Left lung (tissue), 10 donors: ENCODE results near the gene PGAM2. TPM values are rescaled to one million over a fixed set of nuclear protein-coding genes. Genes with fewer than 3 reads are reported as not detected.
"Not testable (repeated sequence)": the region's sequence is repeated elsewhere in the genome, so short reads cannot be mapped to it uniquely, and the experiment has no call there.

ENCODE experiments used
- ATAC-seq: fragments of 200-7000 bp; cut with Tn5 transposase; one replicate; pipeline ENCODE4 v1.9.1; 2020; ENCODE audit warnings: moderate library complexity
- DNase-seq, 4 donors: peaks; one replicate each; pipeline ENCODE4 v3.0.0-alpha.2; 2013 to 2020
- H3K27ac ChIP-seq, 2 donors: fragments of 200-600 bp; sonication (generic) in 1 of 2; one replicate each; pipeline versions ENCODE4 v1.5.0 to v1.8.0; 2020 to 2021
- H3K27me3 ChIP-seq, 2 donors: fragments of 200-600 bp; sonication (generic) in 1 of 2; one replicate each; pipeline versions ENCODE4 v1.5.0 to v1.8.0; 2020 to 2021
- H3K36me3 ChIP-seq, 2 donors: fragments of 200-600 bp; sonication (generic) in 1 of 2; one replicate each; pipeline versions ENCODE4 v1.5.0 to v1.8.0; 2020 to 2021
- H3K4me1 ChIP-seq, 2 donors: fragments of 200-600 bp; one replicate each; pipeline ENCODE4 v1.8.0; 2021
- H3K4me3 ChIP-seq, 2 donors: fragments of 200-600 bp; sonication (generic) in 1 of 2; one replicate each; pipeline versions ENCODE4 v1.5.0 to v1.8.0; 2020 to 2021; ENCODE audit warnings: mild to moderate bottlenecking in 1 of 2
- H3K9me3 ChIP-seq, 2 donors: fragments of 200-600 bp; sonication (generic) in 1 of 2; one replicate each; pipeline versions ENCODE4 v1.5.0 to v1.8.0; 2020 to 2021
- CTCF ChIP-seq, 2 donors: fragments of 200-600 bp; sonication (generic) in 1 of 2; IDR thresholded peaks; one replicate each; pipeline versions ENCODE4 v1.5.0 to v1.8.0; 2021; ENCODE audit warnings: antibody characterized with exemption in 2 of 2
- intact Hi-C, 2 donors: fragments of 100-400 bp; cut with DNase I; formaldehyde crosslinking; loops; one replicate each; pipeline versions ENCODE4 v1.11.2 to v1.14.2; 2022
- polyA plus RNA-seq, 6 donors: library from polyadenylated mRNA; unstranded; fragments of 120-200 nt; gene quantifications; one replicate each; pipeline ENCODE4 v1.2.1, GENCODE V29; 2013; ENCODE audit not compliant: insufficient read length in 6 of 6
- total RNA-seq, 2 donors: library from RNA; stranded (reverse); fragmentation: NEBNext Ultra II Directional; extraction: Animal tissue kit (Norgen Biotek cat#: 25700); gene quantifications; one replicate each; pipeline ENCODE4 v1.2.1, GENCODE V29; 2021
- donor health status: DM: no; HTN: yes; CAD: no.
- donor health status: DM: no; HTN: no; CAD: no.

The PGAM2 gene
- total and polyA plus RNA-seq, 8 donors = 0.24 to 0.79 (median 0.52) TPM; not detected in 2

GRCh38 chr7:44042221-44042620 is 23.1 kb downstream of the PGAM2 start:
- no peak for ATAC-seq
- H3K4me1 ChIP-seq = peaks cover 17 to 40% of the 10 kb centered on the region in 2 donors
- no peak overlapping the region for H3K27ac ChIP-seq
- no peaks in the 10 kb centered on the region for H3K9me3 ChIP-seq
- DNase-seq = no peak
- no peaks in the 10 kb centered on the region for H3K27me3 ChIP-seq
- no peak overlapping the region for H3K4me3 ChIP-seq
- no peak for TF ChIP-seq CTCF (IDR thresholded peaks at IDR 0.05)
- no peaks in the 10 kb centered on the region for H3K36me3 ChIP-seq
- intact Hi-C loops = no loop called here

GRCh38 chr7:44040493-44040891 is 24.9 kb downstream of the PGAM2 start:
- peaks cover 7 to 22% of the 10 kb centered on the region in 2 donors for H3K4me1 ChIP-seq
- H3K9me3 ChIP-seq, H3K27me3 ChIP-seq, intact Hi-C loops, H3K36me3 ChIP-seq: not testable (repeated sequence)
- H3K4me3 ChIP-seq = peak overlapping the region; percentile 22 to 41
- DNase-seq = peak in 1 of 4 donors; percentile 84
- peak overlapping the region in 1 of 2 donors; percentile 8 for H3K27ac ChIP-seq
- peak; percentile 31 for ATAC-seq

GRCh38 chr7:44039800-44040492 is 25.4 kb downstream of the PGAM2 start:
- ATAC-seq = peak; percentile 1

GRCh38 chr7:44038961-44039558 is 26.3 kb downstream of the PGAM2 start:
- ATAC-seq (peak; percentile 89), DNase-seq (peak; percentile 51 to 97 (median 86))
- H3K36me3 ChIP-seq, intact Hi-C loops, H3K27me3 ChIP-seq, H3K9me3 ChIP-seq: not testable (repeated sequence)
- peaks cover 5 to 17% of the 10 kb centered on the region in 2 donors for H3K4me1 ChIP-seq
- peak overlapping the region in 1 of 2 donors; percentile 70 for H3K27ac ChIP-seq
- peak overlapping the region in 1 of 2 donors; percentile 32 for H3K4me3 ChIP-seq

More at GRCh38 chr7:44039800-44040492, 25.4 kb downstream of the PGAM2 start:
- peak overlapping the region; percentile 22 to 41 for H3K4me3 ChIP-seq
- H3K27me3 ChIP-seq, H3K9me3 ChIP-seq, H3K36me3 ChIP-seq, intact Hi-C loops, DNase-seq: not testable (repeated sequence)
- peaks cover 5 to 18% of the 10 kb centered on the region in 2 donors for H3K4me1 ChIP-seq
- peak overlapping the region in 1 of 2 donors; percentile 8 for H3K27ac ChIP-seq

- intact Hi-C loops, ATAC-seq, H3K4me3 ChIP-seq, H3K9me3 ChIP-seq, H3K27me3 ChIP-seq, H3K36me3 ChIP-seq, DNase-seq, H3K27ac ChIP-seq: not testable (repeated sequence)
- H3K4me1 ChIP-seq = peaks cover 0 to 11% of the 10 kb centered on the region in 2 donors
Measured at GRCh38 chr7:44038553-44038952, 26.8 kb downstream of the PGAM2 start.

GRCh38 chr7:44037951-44038350 is 27.4 kb downstream of the PGAM2 start:
- intact Hi-C loops, H3K4me1 ChIP-seq: not testable (repeated sequence)

GRCh38 chr7:44036364-44036763 is 29.0 kb downstream of the PGAM2 start:
- H3K27ac ChIP-seq, H3K4me1 ChIP-seq, H3K36me3 ChIP-seq, H3K27me3 ChIP-seq, DNase-seq, intact Hi-C loops, H3K9me3 ChIP-seq, H3K4me3 ChIP-seq: not testable (repeated sequence)
- peak; percentile 7 for ATAC-seq

More at GRCh38 chr7:44037951-44038350, 27.4 kb downstream of the PGAM2 start:
- not testable (repeated sequence) for H3K4me3 ChIP-seq, DNase-seq, H3K36me3 ChIP-seq, H3K27ac ChIP-seq, H3K9me3 ChIP-seq, H3K27me3 ChIP-seq, ATAC-seq

GRCh38 chr7:44033971-44034844 is 31.2 kb downstream of the PGAM2 start:
- H3K27me3 ChIP-seq, intact Hi-C loops, H3K9me3 ChIP-seq, H3K27ac ChIP-seq, H3K36me3 ChIP-seq, H3K4me1 ChIP-seq, ATAC-seq, H3K4me3 ChIP-seq, DNase-seq: not testable (repeated sequence)

- H3K27ac ChIP-seq, DNase-seq, H3K36me3 ChIP-seq, intact Hi-C loops, H3K4me1 ChIP-seq, H3K4me3 ChIP-seq, H3K27me3 ChIP-seq, ATAC-seq, H3K9me3 ChIP-seq: not testable (repeated sequence)
Measured at GRCh38 chr7:44032031-44032430, 33.3 kb downstream of the PGAM2 start.

GRCh38 chr7:44031319-44031718 is 34.0 kb downstream of the PGAM2 start:
- H3K36me3 ChIP-seq, H3K27me3 ChIP-seq, H3K9me3 ChIP-seq, ATAC-seq, H3K4me3 ChIP-seq, H3K27ac ChIP-seq, DNase-seq, H3K4me1 ChIP-seq, intact Hi-C loops: not testable (repeated sequence)

GRCh38 chr7:44030029-44030428 is 35.3 kb downstream of the PGAM2 start:
- DNase-seq, ATAC-seq, H3K36me3 ChIP-seq, H3K27ac ChIP-seq, H3K9me3 ChIP-seq, H3K27me3 ChIP-seq, intact Hi-C loops, H3K4me3 ChIP-seq, H3K4me1 ChIP-seq: not testable (repeated sequence)

GRCh38 chr7:44029433-44029832 is 35.9 kb downstream of the PGAM2 start:
- H3K36me3 ChIP-seq, ATAC-seq, H3K27ac ChIP-seq, intact Hi-C loops, H3K4me3 ChIP-seq, H3K4me1 ChIP-seq, H3K9me3 ChIP-seq, DNase-seq, H3K27me3 ChIP-seq: not testable (repeated sequence)
